T-cell (primary cell): Measurements from ENCODE around the gene WFIKKN2. TPM values are rescaled to one million over a fixed set of nuclear protein-coding genes. Genes with fewer than 3 reads are reported as not detected.

Experiments used
- ATAC-seq, 4 experiments: fragments of 200-7000 bp in 3 of 4; fragments of 150-1000 bp in 1 of 4; cut with Tn5 transposase; replicated peaks in 1 of 4; 1 replicate in 3 of 4; 2 replicates in 1 of 4; pipeline ENCODE4 v1.10.0; 2021; ENCODE audit warnings: moderate library complexity in 3 of 4, mild to moderate bottlenecking in 2 of 4, moderate number of reproducible peaks in 1 of 4
- CTCF ChIA-PET, 2 donors: fragments of 300-600 bp; sonication (Branson Sonifier 250); formaldehyde crosslinking; loops; one replicate each; lab custom pipeline; 2022; ENCODE audit warnings: antibody characterized with exemption in 2 of 2; lab: Charles Lee
- POLR2A ChIA-PET, 2 donors: fragments of 300-600 bp; sonication (Branson Sonifier 250); formaldehyde crosslinking; loops; one replicate each; lab custom pipeline; 2022; ENCODE audit warnings: antibody characterized with exemption in 2 of 2; lab: Charles Lee
- DNase-seq, 35 experiments: peaks; one replicate each; pipeline versions ENCODE4 v3.0.0 to v3.0.0-alpha.2; 2013 to 2023
- H3K27ac ChIP-seq: one replicate; pipeline ENCODE4 v1.5.1; 2013; ENCODE audit warnings: low read length
- H3K27me3 ChIP-seq, 2 experiments: replicated peaks in 1 of 2; 1 replicate in 1 of 2; 2 replicates in 1 of 2; pipeline versions ENCODE4 v1.6.1 to v1.7.0; 2013; ENCODE audit warnings: low read length in 1 of 2, mixed read lengths in 1 of 2; ENCODE audit not compliant: control insufficient read depth in 2 of 2, insufficient read depth in 2 of 2; ENCODE audit errors: extremely low read depth in 1 of 2
- H3K36me3 ChIP-seq, 2 donors: 1 replicate in 1 of 2; 2 replicates in 1 of 2; pipeline versions ENCODE4 v1.6.1 to v1.7.0; 2013; ENCODE audit warnings: low read length in 1 of 2; ENCODE audit not compliant: control insufficient read depth in 2 of 2, insufficient read depth in 1 of 2; ENCODE audit errors: extremely low read depth in 1 of 2
- H3K4me1 ChIP-seq, 2 experiments: 1 replicate in 1 of 2; 2 replicates in 1 of 2; pipeline versions ENCODE4 v1.6.1 to v1.7.0; 2013; ENCODE audit warnings: low read length in 2 of 2, mixed read lengths in 1 of 2; ENCODE audit not compliant: insufficient read depth in 2 of 2, control insufficient read depth in 1 of 2; ENCODE audit errors: extremely low read depth in 1 of 2
- H3K4me3 ChIP-seq, 2 donors: 1 replicate in 1 of 2; 2 replicates in 1 of 2; pipeline versions ENCODE4 v1.5.1 to v1.7.0; 2013; ENCODE audit warnings: mild to moderate bottlenecking in 2 of 2, low read length in 1 of 2, moderate library complexity in 1 of 2; ENCODE audit not compliant: control insufficient read depth in 1 of 2; ENCODE audit errors: extremely low read depth in 1 of 2
- H3K9me3 ChIP-seq: 2 replicates; pipeline ENCODE4 v1.7.0; 2013
- H3K27ac Mint-ChIP-seq, 2 donors: one replicate each; pipeline ENCODE4 v1.8.0; 2020 to 2021; ENCODE audit warnings: mild to moderate bottlenecking in 2 of 2, mixed read lengths in 2 of 2
- H3K27me3 Mint-ChIP-seq, 2 donors: one replicate each; pipeline ENCODE4 v1.8.0; 2021 to 2022; ENCODE audit warnings: mixed read lengths in 2 of 2
- H3K36me3 Mint-ChIP-seq: one replicate; pipeline ENCODE4 v1.8.0; 2021; ENCODE audit warnings: mixed read lengths
- H3K4me1 Mint-ChIP-seq, 3 donors: one replicate each; pipeline ENCODE4 v1.8.0; 2020 to 2022; ENCODE audit warnings: mixed read lengths in 3 of 3, mild to moderate bottlenecking in 1 of 3
- H3K4me3 Mint-ChIP-seq, 3 donors: one replicate each; pipeline ENCODE4 v1.8.0; 2020 to 2022; ENCODE audit warnings: mild to moderate bottlenecking in 3 of 3, mixed read lengths in 3 of 3, moderate library complexity in 3 of 3
- H3K9me3 Mint-ChIP-seq, 3 donors: one replicate each; pipeline ENCODE4 v1.8.0; 2020 to 2022; ENCODE audit warnings: mixed read lengths in 3 of 3
- WGBS: methylation state at CpG from one replicate; pipeline ENCODE4 v1.1.5; 2013; ENCODE audit warnings: missing lambda C conversion rate; ENCODE audit not compliant: insufficient coverage; 5-methylcytosine and 5-hydroxymethylcytosine counted together
- total RNA-seq, 35 experiments: library from RNA in 6 of 35; stranded (reverse) in 6 of 35; fragments of 120-200 nt in 1 of 35; gene quantifications; one replicate each; pipeline versions ENCODE4 v1.2.1 to v1.2.4 and lab custom pipeline; 2013 to 2026

The WFIKKN2 gene
- total RNA-seq, 5 donors from 2014 or later (not counting 1 experiment from before 2014, with no cell fraction given): not detected

GRCh38 chr17:50840311-50840851 is 5.0 kb downstream of the WFIKKN2 start:
- ChIA-PET POLR2A (no interaction called here), CTCF (interaction anchor here in 1 of 2 donors (0.6 kb wide), 1 partner anchor 123 kb away, joined by 3 read pairs; no protein-coding TSS in a partner anchor)
- Histone ChIP-seq H3K27me3 (peaks cover 0 to 12% of the 10 kb centered on the region in 2 experiments), H3K27ac (no peak overlapping the region), H3K4me3 (no peak overlapping the region), H3K4me1 (no peaks in the 10 kb centered on the region), H3K9me3 (no peaks in the 10 kb centered on the region), H3K36me3 (no peaks in the 10 kb centered on the region)
- Mint-ChIP-seq H3K27ac (no peak overlapping the region), H3K27me3 (peaks cover 3 to 4% of the 10 kb centered on the region in 2 donors), H3K4me3 (no peak overlapping the region), H3K9me3 (no peaks in the 10 kb centered on the region), H3K4me1 (peaks cover 0 to 3% (median 3%) of the 10 kb centered on the region in 3 donors), H3K36me3 (no peaks in the 10 kb centered on the region)
- 91% methylated on average over 29 of the region's 29 CpGs for WGBS
- no peak for ATAC-seq
- DNase-seq: peak in 1 of 35 experiments; percentile 0

GRCh38 chr17:50841277-50841948 is 6.0 kb downstream of the WFIKKN2 start:
- CTCF ChIA-PET: interaction anchor here (1.0 to 1.4 kb wide), 6 partner anchors 9 to 209 kb away, joined by 3 to 4 read pairs (median 3); no protein-coding TSS in a partner anchor
- peaks cover 0 to 3% (median 0%) of the 10 kb centered on the region in 3 donors for H3K4me1 Mint-ChIP-seq
- DNase-seq (no peak), ATAC-seq (peak in 1 of 4 experiments; percentile 11)
- H3K27me3 Mint-ChIP-seq: no peaks in the 10 kb centered on the region
- no peaks in the 10 kb centered on the region for H3K9me3 Mint-ChIP-seq
- no peak overlapping the region for H3K27ac ChIP-seq
- 80% methylated on average over 8 of the region's 11 CpGs for WGBS
- no peaks in the 10 kb centered on the region for H3K9me3 ChIP-seq
- H3K36me3 ChIP-seq: no peaks in the 10 kb centered on the region
- no peak overlapping the region for H3K4me3 Mint-ChIP-seq
- no peaks in the 10 kb centered on the region for H3K36me3 Mint-ChIP-seq
- H3K4me1 ChIP-seq: no peaks in the 10 kb centered on the region
- POLR2A ChIA-PET: interaction anchor here in 1 of 2 donors (0.6 kb wide), 2 partner anchors 9 to 11 kb away, joined by 3 read pairs; no protein-coding TSS in a partner anchor
- no peak overlapping the region for H3K4me3 ChIP-seq
- peak overlapping the region in 1 of 2 donors; percentile 1 for H3K27ac Mint-ChIP-seq
- peaks cover 0 to 3% of the 10 kb centered on the region in 2 experiments for H3K27me3 ChIP-seq

- peak in 27 of 35 experiments; percentile 17 to 69 (median 38) for DNase-seq
- Histone ChIP-seq H3K27ac (no peak overlapping the region), H3K4me3 (no peak overlapping the region), H3K9me3 (no peaks in the 10 kb centered on the region), H3K36me3 (no peaks in the 10 kb centered on the region), H3K27me3 (peaks cover 0 to 3% of the 10 kb centered on the region in 2 experiments), H3K4me1 (no peaks in the 10 kb centered on the region)
- POLR2A ChIA-PET: interaction anchor here in 1 of 2 donors (0.6 kb wide), 3 partner anchors 9 to 120 kb away, joined by 3 read pairs; no protein-coding TSS in a partner anchor
- ATAC-seq: peak; percentile 47 to 66 (median 60)
- no peak overlapping the region for H3K4me3 Mint-ChIP-seq
- 20% methylated on average over 1 of the region's 8 CpGs for WGBS
- H3K36me3 Mint-ChIP-seq: no peaks in the 10 kb centered on the region
- no peaks in the 10 kb centered on the region for H3K27me3 Mint-ChIP-seq
- peaks cover 0 to 3% (median 0%) of the 10 kb centered on the region in 3 donors for H3K4me1 Mint-ChIP-seq
- CTCF ChIA-PET: interaction anchor here (1.0 to 1.4 kb wide), 6 partner anchors 8 to 209 kb away, joined by 3 to 4 read pairs (median 3); no protein-coding TSS in a partner anchor
- peak overlapping the region in 1 of 2 donors; percentile 1 for H3K27ac Mint-ChIP-seq
- no peaks in the 10 kb centered on the region for H3K9me3 Mint-ChIP-seq
Observed at GRCh38 chr17:50841949-50842354, 6.6 kb downstream of the WFIKKN2 start.

DNA sequence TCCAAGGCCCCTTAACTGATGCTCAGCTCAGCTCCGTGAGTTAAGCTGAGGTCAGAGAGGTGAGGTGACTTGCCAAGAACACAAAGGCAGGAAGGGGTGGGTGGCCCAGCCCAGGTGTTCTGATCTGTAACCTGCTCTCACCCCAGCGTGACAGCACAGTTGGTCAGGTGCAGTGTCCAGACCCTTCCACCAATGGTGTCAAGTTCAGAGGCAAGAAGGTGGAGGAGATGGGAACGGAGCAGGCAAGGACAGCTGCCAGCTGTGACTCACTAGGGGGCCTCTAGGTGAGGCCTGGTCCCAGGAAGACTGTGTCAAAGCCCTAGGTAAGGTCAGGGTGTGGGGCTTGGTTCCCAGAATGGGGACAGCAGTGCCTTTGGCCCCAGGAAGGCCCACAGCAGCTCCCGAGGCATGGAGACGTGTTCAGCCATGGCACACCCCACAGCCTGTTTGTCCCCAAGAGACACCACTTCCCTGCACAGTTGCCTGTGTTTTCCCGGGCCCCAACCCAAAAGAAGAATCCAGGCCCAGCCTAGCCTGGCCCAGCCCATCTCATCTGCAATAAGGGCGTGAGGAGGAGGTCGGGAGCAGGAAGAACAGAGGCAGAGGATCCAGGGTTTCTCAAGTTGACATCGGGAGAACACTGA is 7.2 kb downstream of the WFIKKN2 start:
- DNase-seq (peak in 1 of 35 experiments; percentile 7), ATAC-seq (peak in 1 of 4 experiments; percentile 9)
- Histone ChIP-seq H3K4me3 (no peak overlapping the region), H3K27ac (no peak overlapping the region), H3K36me3 (no peaks in the 10 kb centered on the region), H3K9me3 (no peaks in the 10 kb centered on the region), H3K27me3 (peaks cover 0 to 3% of the 10 kb centered on the region in 2 experiments), H3K4me1 (no peaks in the 10 kb centered on the region)
- no peaks in the 10 kb centered on the region for H3K36me3 Mint-ChIP-seq
- no peaks in the 10 kb centered on the region for H3K9me3 Mint-ChIP-seq
- ChIA-PET CTCF (interaction anchor here (0.9 to 1.4 kb wide), 6 partner anchors 8 to 364 kb away, joined by 3 to 16 read pairs (median 3); partner anchors contain the start of gene RSAD1 (in 1 of the 2)), POLR2A (interaction anchor here in 1 of 2 donors (0.6 kb wide), 1 partner anchor 121 kb away, joined by 3 read pairs; no protein-coding TSS in a partner anchor)
- 83% methylated on average over 6 of the region's 9 CpGs for whole genome bisulfite sequencing
- no peak overlapping the region for H3K4me3 Mint-ChIP-seq
- H3K4me1 Mint-ChIP-seq: peaks cover 0 to 3% (median 0%) of the 10 kb centered on the region in 3 donors
- no peak overlapping the region for H3K27ac Mint-ChIP-seq
- H3K27me3 Mint-ChIP-seq: no peaks in the 10 kb centered on the region

DNA sequence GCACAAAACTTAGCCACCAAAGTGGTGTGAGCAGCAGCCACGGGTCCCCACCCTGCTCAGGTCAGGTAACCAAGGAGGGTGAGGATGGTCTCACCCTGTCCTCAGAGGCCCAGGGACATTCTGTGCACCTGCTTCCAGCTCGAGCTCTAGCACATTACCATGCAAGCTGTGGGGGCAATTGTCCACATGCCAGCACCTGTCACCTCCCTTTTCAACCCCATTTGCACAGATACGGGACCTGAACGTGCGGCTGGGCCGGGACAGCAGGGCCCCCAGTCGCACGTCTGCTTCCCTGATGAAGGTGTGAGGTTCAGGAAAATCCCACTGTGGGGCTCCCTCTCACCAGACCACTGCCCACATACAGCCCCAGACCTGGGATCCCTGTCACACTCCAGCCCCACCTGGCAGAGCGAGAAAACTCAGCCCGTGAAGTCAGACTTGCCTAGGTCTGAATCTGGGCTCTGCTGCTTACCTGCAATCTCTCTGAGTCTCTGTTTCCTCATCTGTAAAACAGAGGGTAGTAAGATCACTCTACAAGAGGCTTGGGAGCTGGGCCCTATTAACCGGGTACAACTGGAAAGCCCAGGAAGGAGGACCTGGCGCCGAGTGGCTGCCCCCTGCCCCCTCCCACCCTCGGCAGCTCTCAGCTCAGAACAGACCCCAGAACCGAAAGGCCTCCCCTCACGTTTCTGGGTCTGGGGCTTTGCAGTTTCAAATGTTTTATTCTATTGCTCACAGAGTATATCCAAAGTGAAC is 7.9 kb downstream of the WFIKKN2 start:
- POLR2A ChIA-PET: no interaction called here
- Mint-ChIP-seq H3K27me3 (no peaks in the 10 kb centered on the region), H3K27ac (no peak overlapping the region), H3K4me3 (no peak overlapping the region), H3K4me1 (peaks cover 0 to 3% (median 0%) of the 10 kb centered on the region in 3 donors), H3K9me3 (no peaks in the 10 kb centered on the region), H3K36me3 (no peaks in the 10 kb centered on the region)
- DNase-seq (peak in 1 of 35 experiments; percentile 6), ATAC-seq (no peak)
- WGBS: 92% methylated on average over 5 of the region's 16 CpGs
- Histone ChIP-seq H3K36me3 (no peaks in the 10 kb centered on the region), H3K4me3 (no peak overlapping the region), H3K27me3 (peaks cover 0 to 3% of the 10 kb centered on the region in 2 experiments), H3K27ac (no peak overlapping the region), H3K4me1 (no peaks in the 10 kb centered on the region), H3K9me3 (no peaks in the 10 kb centered on the region)
- CTCF ChIA-PET: interaction anchor here in 1 of 2 donors (0.6 to 1.0 kb wide), 3 partner anchors 61 to 364 kb away, joined by 3 to 16 read pairs (median 6); partner anchors contain the start of gene RSAD1
